C4-2B (cell line): Measurements from ENCODE around the gene ANO10.

Source experiments
- ZFX ChIP-seq: fragments of 450-650 bp; IDR thresholded peaks from 2 replicates; pipeline ENCODE4 v1.6.1; 2017
- TF ChIP-seq, protein P1 (sequence below): fragments of 450-650 bp; conservative IDR thresholded peaks from 2 replicates; pipeline ENCODE4 v1.5.1; 2017; ENCODE audit warnings: mild to moderate bottlenecking

DNA sequence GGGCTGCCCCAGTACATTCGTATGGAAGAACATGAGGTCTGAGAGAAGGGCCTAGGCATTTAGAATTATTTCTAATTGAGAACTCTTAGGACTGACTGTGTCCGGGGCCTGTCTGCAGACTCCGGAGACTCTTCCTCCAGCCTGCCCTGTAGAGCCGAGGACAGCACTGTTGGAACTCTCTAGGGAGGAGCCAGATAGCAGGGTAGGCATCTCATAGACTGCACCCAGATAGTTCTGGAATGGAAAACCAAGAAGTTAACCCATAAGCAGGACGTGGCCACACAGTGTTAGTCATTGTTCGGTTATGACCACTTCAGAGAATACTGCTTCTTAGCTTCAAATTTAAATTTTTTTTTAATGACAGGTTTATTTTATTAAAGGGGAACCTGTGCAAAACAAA, 275.9 kb downstream of the ANO10 start:
- TF ChIP-seq, protein P1, sequence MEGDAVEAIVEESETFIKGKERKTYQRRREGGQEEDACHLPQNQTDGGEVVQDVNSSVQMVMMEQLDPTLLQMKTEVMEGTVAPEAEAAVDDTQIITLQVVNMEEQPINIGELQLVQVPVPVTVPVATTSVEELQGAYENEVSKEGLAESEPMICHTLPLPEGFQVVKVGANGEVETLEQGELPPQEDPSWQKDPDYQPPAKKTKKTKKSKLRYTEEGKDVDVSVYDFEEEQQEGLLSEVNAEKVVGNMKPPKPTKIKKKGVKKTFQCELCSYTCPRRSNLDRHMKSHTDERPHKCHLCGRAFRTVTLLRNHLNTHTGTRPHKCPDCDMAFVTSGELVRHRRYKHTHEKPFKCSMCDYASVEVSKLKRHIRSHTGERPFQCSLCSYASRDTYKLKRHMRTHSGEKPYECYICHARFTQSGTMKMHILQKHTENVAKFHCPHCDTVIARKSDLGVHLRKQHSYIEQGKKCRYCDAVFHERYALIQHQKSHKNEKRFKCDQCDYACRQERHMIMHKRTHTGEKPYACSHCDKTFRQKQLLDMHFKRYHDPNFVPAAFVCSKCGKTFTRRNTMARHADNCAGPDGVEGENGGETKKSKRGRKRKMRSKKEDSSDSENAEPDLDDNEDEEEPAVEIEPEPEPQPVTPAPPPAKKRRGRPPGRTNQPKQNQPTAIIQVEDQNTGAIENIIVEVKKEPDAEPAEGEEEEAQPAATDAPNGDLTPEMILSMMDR = no peak
- TF ChIP-seq ZFX = no peak
